HK-2 (cell line): Measurements from ENCODE around the gene POLG.
A peak's percentile ranks its signal among the peaks of the same experiment; 100 is the strongest.

ENCODE experiments used
- DNase-seq: peaks from one replicate; pipeline ENCODE4 v3.0.0-alpha.2; 2018; ENCODE audit not compliant: unreplicated experiment

POLG gene

GRCh38 chr15:89334510-89335297, at the start of gene POLG:
TSS of gene POLG (minus strand) at chr15:89334824. CDS start at chr15:89333754, 1,070 bp downstream.
- DNase-seq = peak; percentile 98

DNA sequence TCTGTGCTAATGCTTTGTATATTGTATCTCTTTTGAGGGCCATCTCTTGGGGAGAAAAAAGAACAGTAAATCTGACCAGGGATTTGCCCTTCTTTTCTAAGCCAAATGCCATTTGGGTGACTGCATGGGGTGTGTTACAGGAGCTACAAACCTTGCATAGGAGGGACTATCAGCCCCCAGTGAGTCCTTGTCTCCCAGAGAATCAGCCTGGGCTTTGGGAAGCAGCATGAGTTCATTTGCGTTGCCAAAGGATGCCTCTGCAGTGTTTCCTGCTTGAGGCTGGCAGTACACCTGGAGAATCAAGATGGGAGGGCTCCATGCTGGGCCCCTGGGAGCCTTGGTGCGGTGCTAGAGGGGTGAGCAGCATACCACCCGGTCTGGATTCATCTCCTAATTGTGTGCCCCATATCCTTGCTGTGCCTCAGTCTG, 49.6 kb upstream of the POLG start:
- DNase-seq = no peak

DNA sequence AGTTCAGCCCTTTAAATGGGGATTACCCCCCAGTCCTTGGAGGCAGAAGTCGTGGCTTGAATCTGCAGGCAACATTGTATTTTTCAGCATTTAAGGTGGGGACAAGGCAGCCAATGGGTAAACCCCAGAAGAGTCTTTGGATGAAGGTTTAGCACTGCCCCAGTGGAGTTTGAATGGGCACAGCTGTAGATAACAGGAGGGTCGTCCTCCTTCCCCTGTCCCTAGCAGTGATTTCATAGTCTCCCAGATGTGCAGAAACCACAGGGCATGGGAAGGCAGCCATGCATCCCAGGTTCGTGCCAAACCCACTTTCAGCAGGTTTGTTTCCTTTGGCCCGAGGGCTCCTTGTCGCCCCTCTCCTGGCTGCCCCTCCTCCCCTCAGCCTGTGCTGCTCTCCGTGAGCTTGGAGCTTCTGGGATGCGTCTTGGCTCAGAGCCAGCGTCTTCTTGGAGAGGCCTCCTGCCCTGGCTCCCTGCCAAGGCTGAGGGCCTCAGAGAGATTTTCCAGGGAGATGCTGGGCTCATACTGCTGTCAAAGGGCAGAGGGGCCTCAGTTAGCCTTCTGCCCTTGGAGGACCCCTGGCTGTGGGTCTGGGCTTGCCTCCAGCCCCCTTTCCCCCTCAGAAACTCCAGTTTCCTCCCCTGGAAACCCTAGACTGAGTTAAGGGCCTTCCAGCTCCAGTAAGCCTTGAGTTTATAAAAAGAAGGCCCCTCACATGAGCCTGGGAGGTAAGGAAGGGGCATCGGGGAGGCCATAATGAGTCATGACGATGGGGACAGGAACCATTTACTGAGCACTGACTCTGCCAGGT, 48.9 kb upstream of the POLG start:
- peak; percentile 57 for DNase-seq

GRCh38 chr15:89381888-89382686, 47.5 kb upstream of the POLG start:
- no peak for DNase-seq

- no peak for DNase-seq
Measured at GRCh38 chr15:89381331-89381730, 46.7 kb upstream of the POLG start.

DNA sequence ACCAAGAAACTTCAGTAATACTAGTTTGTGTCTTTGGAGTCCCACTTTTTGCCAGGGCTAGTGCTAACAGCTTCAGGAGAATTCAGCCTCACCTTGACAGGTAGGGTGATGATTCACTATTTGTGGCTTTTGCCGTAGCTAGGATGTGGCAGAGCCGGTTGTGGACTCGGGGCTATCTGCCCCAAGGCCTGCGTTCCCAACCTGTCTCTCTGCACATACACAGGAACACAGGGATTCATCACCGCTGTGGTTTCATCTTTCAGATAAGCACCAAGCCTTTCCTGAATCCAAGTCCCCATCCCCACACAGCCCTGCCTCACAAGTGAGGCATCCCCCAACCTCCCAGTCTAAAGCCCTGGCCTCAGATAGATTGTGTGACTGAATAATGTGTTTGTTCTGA, 45.2 kb upstream of the POLG start:
- DNase-seq = no peak

- no peak for DNase-seq
Measured at GRCh38 chr15:89379251-89379695, 44.6 kb upstream of the POLG start.

- no peak for DNase-seq
Measured at GRCh38 chr15:89378296-89379151, 43.9 kb upstream of the POLG start.

DNA sequence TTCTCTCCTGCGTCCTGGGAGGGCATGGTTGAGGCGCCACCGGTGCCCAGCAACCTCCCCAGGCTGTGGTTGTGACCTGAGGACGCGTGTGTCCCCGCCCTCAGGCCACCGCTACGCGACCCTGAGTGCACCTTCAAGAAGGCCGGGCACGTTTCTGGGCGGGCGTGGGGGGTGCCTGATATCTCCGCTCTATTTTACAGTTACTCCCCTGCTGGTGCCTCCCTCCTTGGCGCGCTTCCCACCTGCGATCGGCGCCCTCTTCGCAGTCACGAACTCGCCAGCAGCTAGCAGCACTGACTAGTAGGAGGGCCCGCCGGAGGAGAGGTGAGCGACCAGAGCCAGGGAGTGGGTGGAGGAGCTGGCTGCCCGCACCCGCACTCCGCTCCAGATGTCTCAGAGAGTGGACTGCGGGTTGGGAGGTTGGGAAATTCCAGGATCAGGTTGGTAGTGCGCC, 43.2 kb upstream of the POLG start:
- DNase-seq = no peak

DNA sequence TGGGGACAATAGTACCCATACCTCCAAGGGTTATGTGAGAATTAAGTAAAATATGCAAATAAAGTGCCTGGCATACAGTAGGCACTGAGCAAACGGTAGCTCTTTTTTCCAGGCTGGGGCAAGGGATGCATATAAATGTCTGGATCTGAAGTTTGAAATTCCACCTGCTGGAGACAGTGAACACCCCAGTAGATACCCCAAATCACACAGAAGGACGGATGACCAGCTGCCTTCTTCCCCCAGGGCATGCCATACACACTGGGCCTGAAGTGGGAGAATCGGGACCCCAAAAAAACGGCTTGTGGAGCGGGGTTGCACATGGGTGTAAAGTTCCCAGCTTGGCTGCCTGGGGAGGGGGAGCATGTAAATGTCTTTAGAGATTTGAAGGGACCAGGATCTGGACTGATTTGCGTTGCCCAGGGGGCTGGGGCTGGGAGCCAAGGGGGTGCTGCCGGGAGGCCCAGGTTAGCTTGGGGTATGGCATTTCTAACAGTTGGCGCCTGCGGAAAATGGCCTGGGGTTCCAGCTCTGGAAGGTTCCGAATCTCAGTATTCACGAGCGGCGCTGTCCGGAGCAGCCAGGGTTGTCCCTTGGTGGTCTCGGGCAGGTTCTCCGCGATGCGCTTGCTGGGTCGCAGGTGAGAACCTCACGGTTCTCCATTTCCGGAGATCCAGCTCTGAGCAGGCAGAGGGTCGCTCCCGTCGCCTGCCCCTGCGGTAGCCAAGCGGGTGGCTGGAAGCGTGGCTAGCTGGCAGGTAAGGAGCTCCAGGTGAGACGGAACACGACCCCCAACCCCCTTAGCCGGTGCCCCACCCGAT, 42.6 kb upstream of the POLG start:
- no peak for DNase-seq

DNA sequence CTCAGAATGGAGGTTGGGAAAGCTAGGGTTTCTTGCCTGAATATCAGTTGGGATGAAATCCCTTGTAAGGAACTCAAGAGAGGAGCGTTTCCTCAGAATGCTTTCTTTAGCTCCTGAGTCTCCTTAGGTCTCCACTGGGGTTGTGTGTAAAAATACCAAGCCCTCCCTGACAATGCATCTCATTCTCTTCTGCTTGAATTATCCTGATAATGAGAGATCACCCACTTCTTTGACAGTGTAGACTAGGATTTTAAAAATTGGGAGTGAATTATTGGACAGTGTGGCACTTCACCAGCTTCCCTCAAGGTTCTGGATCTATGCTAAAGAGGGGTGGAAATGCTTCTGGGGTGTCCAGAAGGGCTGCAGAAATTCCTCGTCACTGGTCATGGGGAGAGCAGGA, 41.8 kb upstream of the POLG start:
- no peak for DNase-seq

GRCh38 chr15:89375093-89376005, 40.7 kb upstream of the POLG start:
- no peak for DNase-seq

GRCh38 chr15:89374086-89374981, 39.7 kb upstream of the POLG start:
- DNase-seq = no peak

- DNase-seq = no peak
Measured at GRCh38 chr15:89372069-89372935, 37.7 kb upstream of the POLG start.

- no peak for DNase-seq
Measured at GRCh38 chr15:89371228-89372044, 36.8 kb upstream of the POLG start.

GRCh38 chr15:89370978-89371227, 36.3 kb upstream of the POLG start:
- no peak for DNase-seq
